GM19397 (cell line): Measurements from ENCODE around the gene LEUTX.

Experiments
- ATAC-seq: cut with Tn5 transposase; IDR thresholded peaks from one replicate; pipeline ENCODE4 v1.9.1; 2021; ENCODE audit warnings: mild to moderate bottlenecking, moderate library complexity; ENCODE audit not compliant: unreplicated experiment

LEUTX gene

DNA sequence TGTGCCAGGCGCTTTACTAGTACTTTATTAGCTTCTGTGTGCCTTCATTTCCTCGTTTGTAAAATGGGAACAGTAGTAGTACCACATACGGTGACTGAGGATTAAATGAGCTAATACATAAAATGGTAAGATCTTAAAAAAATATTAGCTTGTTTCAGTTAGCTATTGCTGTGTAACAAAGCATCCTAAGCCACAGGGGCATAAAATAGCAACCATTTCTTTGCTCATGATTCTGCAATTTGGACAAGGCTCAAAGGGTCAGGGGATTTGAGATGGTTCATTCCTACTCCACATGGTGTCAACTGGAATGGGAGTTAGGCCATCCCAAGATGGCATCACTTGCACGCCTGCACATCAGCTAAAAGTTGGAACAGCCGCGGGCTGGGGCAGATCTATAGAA is 42.0 kb downstream of the LEUTX start:
- ATAC-seq: no peak

DNA sequence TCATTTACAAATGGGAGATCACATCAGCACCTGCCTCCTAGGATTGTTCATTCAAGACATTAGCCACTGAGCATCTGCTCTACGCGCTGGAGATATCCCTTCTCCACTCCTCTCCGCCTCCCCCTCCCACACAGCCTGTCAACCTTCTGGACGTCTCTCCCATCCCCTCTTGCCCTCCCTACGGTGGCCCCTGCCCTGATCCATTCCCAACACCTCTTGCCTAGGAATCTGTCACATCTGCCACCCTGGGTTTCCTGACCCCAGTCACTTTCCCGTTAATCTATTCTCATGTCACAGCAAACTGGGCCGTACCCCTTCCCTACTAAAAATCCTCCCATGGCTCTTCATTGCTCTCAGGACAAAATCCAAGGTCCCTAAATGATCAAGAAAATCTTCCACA is 45.0 kb downstream of the LEUTX start:
- no peak for ATAC-seq

DNA sequence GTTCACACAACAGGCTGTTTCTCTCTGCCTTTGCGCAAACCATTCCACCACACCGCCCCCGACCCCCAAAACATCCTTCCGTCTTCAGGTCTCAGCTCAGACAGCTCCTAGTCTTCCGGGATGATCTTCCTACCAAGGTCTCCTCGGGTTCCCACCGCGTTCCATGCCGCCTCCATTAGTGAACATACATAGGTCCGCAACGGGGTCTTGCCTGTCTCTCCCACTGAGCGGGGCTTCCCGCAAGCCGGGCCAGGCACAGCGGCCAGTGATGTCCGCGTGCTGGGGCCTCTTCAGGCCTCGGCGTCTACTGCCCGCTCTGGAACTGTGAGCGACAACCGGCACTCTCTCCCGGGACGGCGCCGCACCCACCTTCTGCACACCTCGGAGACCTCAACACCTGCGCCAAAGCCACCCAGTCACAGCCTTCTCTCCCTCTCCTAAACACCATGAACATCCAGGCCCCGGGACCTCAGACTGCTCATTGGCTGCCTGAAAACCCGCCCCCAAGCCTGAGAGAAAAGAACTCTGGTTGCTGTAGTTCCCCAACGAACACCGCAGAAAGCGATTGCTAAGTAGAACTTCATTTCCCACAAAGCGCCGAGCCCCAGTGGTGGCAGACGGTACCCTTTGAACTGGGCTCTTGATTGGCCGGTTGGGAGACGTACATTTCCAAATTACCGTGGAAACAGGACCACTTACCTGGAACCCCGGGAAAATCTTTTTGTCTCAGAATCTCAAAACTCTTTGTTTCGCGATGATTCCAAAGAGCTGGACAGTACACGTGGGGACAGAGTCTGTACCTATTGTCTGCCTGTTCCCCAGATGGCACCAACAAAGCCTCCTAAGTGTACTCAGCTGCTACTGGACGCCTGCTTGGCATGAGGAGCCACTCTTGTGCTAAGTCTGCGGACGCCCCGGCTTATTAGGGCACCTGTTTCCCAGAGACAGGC is 45.8 kb downstream of the LEUTX start:
- peak; percentile 90 for ATAC-seq

DNA sequence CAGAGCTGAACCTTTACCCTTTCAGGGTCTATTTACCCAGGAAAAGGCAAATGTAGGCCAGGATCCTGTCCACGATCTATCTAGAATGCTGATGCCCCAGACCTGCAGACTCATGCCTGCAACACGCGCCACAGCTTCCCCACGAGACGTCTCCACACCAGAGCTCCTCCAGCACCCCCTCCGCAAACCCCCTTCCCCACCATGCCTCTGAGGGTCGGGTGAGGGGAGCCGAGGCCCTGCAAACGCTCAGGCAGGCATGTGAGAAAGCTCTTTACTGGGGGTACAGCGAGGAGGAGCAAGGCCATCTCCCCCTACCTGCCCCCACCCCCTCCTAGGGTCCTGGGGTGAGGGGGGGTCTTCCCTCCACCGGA is 46.4 kb downstream of the LEUTX start:
- no peak for ATAC-seq

DNA sequence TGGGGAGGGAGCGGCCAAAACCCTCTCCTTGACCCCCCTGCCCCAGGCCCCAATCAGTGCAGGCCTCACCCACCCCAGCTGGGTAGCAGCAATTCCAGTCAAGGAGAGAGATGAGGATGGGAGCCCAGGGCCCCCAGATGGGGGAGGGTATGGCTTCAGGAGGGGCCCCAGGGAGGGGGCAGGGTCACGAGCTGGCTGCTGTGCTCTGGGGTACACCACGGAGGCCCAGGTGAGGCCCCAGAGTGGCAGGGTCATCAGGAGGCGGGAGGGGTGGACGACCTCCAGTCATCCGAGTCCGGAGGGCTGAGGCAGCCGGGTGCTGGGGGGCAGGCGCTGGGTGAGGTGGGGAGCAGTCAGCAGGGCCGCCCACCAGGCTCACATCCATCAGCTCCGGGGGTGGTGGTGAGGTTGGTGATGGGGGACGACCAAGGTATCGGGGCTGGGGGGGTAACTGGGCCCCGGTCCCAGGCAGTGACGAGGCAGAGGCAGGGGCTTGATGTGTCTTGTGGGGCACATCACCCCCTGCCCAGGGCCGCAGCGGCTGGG is 47.0 kb downstream of the LEUTX start:
- no peak for ATAC-seq

DNA sequence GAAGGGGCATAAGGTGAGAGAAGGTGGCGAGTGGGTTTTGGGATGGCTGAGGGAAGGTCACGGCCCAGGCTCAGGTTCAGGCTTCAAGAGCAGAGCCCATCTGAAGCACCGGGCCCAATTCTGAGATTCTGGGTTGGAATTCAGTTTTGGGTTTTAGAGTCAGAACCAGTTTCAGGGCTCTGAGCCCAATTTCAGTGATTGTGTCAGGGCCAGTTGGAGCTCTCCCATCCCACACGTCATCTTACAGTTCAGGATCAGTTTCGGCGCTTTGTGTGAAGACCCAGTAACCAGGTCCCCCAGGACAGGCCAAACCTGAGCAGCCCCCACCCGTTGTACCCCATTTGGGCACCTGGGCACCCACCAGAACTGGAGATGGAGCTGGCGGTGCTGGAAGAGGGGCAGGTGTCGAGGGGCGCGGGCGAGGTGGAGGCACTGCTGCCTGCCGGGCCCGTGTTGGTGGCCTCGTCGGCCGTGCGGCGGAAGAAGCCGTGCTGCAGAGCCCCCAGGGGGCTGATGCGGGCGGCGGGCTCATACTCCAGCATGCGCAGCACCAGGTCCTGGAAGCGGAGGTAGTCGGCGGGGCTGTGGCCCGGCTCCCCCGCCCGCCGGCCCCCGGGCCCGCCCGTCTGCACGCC is 47.8 kb downstream of the LEUTX start:
- ATAC-seq: no peak

DNA sequence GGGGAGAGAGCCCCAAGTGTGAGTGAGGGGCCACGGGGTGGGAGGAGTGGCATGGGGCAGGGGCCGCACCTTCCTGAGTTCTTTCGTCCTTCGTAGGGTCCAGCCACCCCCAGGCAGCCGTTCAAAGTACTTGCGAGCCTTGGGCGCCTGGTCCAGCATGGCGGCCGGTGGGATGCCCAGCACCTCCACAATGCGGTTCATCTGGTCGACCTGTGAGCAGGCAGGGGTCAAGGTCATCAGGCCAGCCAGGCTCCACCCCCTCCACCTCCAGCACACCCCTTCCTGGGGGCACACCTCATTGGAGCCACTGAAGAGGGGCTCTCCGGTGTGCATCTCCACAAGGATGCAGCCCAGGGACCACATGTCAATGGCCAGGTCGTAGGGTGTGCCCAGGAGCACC is 48.6 kb downstream of the LEUTX start:
- no peak for ATAC-seq

DNA sequence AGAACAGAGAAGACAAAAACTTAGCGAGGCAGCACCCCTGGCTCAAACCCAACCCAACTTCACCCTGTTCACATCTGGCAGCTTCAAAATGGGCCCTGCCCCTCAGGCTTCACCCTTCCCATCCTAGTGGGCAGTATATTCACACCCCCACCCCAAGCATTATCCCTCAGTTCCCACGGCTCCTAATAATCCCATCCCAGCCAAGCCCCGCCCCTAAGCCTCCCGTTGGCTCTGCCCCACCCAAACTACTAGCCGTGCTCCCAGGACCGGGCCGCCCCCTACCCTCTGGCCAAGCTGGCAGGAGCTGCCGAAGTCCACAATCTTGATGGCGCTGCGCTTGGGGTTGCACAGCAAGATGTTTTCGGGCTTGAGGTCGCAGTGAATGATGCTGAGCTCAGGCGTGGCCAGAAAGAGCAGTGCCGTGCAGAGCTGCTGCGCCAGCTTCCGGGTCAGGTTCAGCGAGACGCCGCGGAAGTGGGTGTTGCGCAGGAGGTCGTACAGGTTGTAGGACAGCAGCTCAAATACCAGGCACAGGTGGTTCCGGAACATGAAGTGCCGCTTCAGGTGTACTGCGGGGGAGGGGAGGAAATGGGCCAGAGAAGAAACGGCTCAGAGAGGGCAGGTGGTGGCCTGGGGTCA is 49.5 kb downstream of the LEUTX start:
- ATAC-seq: no peak

DNA sequence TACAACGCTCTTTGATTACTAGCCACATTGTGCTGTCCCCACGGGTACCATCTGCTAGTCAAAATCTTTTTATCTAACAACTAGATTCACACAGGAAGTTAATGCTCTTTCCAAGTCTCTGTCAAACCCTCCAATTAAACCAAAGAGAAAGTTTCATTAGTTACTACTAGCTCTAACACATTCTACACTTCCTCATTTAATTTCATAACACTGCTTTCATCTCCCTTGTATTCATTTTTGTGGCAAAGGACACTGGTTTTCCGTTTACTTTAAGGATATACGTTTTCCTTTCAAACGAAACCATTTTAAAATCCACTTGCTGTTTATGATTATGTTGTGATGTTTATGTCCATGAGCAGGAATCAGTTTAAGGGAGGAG is 50.0 kb downstream of the LEUTX start:
- no peak for ATAC-seq

DNA sequence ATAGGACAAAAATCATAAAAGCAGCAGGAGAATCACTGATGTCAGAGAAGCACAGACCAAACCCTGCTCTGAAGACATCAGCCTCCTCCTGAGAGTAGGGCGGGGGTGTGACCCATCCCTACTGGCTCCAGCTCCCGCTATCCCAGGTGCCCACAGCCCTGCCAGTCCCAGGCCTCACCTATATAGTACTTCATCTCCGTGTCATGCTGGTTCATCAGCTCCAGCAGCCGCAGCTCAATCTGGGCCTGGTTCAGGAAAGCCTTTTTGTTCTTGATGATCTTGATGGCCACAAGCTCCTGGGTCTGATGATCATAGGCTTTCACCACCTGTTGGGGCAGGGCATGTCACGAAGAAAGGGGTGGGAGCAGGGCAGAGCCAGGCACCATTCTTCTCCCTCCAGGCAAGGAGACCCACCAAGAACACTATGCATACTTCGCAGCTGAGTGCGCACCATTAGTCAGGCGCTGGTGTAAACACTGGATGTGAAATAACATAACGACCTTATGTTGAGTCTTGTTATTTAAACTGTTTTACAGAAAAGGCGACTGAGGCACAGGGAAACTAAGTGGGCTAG is 51.1 kb downstream of the LEUTX start:
- ATAC-seq: no peak

DNA sequence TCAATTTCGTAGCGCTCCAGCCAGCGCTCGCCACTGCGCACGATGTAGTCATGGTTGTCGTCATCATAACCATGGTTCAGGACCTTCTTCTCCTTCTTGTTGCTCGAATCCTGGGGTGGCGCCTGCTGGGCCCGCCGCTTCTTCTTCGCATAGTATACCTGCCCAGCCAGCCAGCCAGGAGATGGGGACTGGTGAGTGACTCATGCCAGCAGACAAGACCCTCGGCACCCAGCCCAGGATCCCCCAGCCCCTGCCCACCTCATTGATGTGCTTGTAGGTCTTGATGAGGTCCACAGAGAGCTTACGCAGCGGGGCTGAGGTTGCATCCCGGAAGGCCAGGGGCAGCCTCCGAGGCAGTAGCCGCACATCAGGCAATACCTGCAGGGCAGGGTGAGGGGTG is 51.8 kb downstream of the LEUTX start:
- ATAC-seq: no peak

DNA sequence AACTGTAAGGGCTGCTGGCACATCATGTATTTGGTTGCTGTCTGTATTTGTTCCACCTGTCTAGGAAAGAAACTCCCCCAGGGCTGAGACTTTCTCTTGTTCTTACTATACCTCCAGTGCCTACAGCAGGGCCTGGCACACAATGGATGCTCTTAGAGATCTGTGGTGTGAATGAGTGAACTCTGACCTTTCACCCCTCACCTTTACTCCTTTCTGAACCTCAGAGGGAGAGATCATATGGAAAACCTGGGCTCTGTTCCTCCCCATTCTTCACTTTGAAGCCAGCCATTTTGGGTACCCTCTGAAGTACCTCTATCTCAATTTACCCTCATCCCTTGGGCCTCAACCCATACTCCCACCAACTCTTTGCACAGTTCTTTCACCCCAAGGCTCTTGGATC is 52.2 kb downstream of the LEUTX start:
- no peak for ATAC-seq

DNA sequence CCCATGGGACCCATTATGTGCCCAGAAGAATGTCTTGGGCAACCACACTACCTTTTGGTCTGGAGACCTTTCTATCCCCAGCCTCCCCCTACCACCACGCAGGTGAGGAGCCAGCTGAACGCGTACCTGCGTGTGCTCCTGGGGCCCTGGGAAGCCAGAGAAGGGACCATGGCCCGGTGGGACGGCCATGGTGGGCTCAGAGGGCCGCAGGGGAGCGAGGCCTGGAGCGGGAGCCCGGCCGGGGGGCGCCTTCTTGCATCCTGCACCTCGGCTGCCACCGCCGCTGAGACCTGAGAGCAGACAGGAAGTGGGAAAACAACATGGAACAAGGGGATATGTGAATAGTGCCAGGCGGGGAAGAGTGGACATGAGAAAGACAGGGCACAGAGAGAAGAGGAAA is 53.0 kb downstream of the LEUTX start:
- ATAC-seq: no peak

DNA sequence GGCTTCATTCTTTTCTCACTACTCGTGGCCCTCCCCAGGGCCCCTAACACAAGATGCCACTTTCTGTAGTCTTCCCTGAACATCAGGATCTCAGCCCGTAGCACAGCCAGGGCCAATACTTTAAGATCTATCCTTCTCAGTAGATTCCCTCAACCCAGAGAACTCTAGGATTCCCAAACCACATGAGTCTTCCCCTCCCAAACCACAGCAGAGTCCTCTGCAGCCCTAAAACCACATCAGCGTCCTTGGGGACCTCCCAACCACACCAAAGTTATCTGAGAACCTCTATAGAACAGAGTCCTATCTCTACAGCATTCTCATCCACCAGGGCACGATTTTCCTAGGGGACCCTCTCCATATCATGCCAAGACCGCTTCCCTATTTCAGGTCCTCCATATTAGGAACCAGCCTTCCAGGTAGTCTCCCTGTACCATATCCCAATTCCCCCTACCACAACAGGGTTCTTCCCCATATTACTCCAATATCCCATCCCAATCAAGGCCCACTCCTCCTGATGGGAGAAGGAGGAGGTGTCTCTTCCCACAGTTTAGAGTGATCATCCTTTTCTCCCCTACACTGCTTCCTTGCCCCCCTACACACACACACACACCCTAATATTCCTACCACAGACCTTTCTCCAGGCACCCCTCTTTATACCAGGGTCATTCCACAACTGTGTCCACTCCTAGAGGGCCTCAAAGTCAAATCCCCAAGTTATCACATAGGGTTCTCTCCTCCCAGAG is 53.9 kb downstream of the LEUTX start:
- ATAC-seq: no peak

DNA sequence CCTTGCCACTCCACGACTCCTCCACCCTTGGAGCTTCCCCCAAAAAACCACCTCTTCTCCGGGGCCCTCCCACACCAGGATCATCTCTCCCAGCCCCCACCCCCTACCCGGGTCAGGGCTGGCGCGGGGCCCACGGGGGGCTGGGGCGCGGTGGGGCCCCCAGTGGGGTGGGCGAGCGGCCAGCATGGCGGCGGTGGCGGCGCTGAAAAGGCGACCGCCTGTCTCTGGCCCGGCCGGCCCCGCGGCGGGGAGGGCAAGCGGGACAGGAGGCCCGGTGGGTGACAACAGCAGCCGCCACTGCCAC is 54.5 kb downstream of the LEUTX start:
- no peak for ATAC-seq

DNA sequence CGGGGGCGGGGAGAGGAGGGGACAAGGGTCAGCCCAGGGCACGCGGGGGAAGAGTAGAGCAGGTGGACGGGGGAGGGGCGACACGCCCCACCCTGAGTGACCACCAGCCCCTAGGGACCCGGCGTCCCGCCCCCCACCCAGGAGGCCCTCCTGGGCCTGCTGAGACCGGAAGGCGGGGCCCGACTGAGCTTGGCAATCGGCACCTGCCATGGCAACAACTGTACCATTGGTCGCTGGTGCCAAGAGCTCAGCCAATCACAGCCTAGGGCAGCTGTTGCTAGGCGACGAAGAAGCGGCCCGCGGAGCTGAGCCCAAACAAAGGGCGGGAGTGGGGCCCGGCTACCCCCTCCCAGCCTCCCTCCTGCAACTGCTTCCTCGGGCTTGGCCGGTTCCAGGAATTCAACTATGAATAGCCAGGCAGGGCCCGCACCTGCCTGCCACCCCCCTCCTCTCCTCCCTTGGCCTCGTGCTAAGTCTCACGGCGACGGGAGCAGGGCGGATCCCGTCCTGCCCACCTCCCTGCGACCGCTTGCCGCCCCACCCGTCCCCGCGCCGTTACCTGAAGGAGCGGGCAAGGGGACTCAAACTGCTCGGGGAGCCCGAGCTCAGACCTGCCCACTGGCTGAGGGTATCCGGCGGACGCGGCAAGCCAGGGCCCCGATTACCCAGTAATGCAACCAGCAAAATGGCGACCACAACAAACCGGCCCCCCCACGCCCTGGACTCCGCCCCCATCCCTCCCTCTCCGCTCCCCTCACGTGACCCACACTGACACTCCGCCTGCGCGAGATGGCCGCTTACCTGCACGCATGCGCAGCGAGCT is 55.0 kb downstream of the LEUTX start, which contains the start of gene DYRK1B:
Gene DYRK1B, minus strand, starts transcription at position 699 of the 823 bp plus-strand sequence. CDS start 2,295 bp downstream, outside the sequence.
- ATAC-seq: peak; percentile 85

DNA sequence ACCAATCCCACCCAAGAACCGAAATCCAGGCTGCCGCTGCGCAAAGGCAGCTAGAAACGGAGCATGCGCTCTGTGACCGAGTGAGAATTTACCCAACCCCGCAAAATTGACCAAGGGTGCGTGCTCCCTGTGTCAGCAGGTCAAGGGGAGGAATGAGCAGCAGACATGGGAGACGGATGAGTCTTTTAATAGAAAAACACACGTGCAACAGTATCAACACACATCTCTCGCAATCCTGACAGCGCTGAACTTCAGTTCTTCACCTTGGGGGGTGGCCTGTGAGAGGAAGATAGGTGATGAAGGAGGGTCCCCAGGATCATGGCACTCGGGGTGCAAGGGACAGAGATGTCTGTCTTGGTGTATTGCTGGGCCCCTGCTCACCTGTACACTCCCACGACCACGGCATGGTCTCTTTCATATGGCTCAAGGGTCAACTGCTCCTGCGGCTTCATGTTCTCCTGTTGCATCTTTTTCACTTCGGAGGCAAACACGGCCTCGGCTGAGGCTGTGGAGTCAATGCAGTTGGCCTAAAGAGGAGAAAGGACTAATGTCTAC is 55.7 kb downstream of the LEUTX start:
- no peak for ATAC-seq
